Measurements from ENCODE around the gene C3orf18.
"Not testable (repeated sequence)": the region's sequence is repeated elsewhere in the genome, so short reads cannot be mapped to it uniquely, and the experiment has no call there.

C3orf18 gene

GRCh38 chr3:50519471-50520089 lies 48.0 kb downstream of the C3orf18 start:
- peak; percentile 25 for DNase-seq

DNA sequence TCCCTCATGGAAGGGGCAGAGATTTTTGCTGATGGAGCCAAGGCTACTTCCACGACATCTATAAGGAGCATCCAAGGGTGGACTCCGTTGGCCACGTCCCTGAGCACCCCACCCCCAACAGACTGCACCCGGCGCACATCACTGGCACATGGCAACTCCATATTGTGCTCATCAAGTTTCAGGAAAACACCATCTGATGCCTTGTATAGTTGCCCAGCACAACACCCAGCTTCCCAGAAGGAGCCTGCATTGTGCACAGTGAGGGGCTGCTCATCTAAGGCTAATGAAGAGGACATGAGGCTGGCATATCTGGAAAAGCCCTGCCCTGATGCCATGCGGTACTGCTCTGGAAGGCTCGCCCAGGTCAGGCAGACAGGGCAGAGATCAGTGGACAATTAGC lies 49.1 kb downstream of the C3orf18 start:
- DNase-seq: no peak

DNA sequence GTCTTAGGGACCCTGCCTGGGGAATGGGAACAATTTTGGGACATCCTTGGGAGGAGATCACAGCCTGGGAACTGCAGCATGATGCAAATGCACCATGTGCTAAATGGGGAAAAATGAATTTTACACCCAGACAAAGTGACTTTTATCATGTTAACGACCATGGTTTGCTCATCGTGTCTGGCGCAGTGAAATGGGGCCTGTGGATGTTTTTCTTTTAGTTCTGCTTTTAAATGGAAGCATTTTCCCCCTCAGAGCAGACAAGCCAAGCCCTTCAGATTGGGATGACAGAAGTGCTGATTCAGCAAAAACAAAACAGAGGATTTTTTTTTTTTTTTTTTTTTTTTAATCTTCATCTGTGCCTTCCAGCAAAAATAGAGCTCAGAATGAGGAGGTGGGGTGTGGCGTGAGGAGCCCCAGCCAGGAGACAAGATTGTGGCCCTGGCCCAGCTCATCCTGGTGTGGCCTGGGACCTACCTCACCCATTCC lies 49.8 kb downstream of the C3orf18 start:
- no peak for DNase-seq

DNA sequence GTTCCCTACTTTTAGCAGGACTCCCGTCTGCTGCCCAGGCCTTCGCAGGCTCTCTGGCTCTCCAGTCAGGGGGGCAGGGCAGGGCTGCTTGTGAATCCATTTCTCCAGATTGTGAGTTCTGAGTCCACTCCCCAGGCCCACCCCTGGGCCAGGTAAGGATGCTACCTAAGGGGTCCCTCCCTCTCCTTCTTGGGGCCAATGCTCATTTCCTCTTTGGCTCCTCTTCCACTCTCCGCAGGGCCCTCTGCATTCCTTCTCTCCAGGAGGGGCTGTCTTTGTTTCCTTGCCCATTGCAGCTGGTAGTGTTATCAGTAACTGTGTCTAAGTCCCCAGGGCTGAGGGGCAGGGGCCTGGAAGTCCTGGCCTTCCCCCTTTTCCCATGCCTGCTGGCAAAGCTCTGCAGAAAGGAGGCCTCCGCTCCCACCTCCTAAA lies 51.1 kb downstream of the C3orf18 start:
- no peak for DNase-seq

GRCh38 chr3:50515565-50516439 lies 51.7 kb downstream of the C3orf18 start:
- no peak for DNase-seq

DNA sequence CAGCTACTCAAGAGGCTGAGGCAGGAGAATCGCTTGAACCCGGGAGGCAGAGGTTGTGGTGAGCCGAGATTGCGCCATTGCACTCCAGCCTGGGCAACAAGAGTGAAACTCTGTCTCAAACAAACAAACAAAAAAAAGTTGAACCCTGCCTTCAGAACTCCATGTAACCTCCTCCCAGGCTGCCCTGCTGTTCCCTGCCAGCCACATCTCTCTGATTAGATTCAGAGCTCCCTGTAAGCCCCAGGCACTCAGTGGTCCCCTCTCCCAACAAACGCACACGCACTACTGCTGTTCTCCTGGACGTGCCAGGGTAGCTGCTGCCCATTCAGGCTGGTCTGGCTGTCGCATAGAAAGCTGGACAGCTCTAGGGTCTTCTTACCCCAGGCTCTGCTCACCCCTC lies 54.6 kb downstream of the C3orf18 start:
- not testable (repeated sequence) for DNase-seq

- DNase-seq: no peak
These were observed 55.4 kb downstream of the C3orf18 start for GRCh38 chr3:50512131-50512530.

- DNase-seq: no peak
These were observed 57.2 kb downstream of the C3orf18 start for GRCh38 chr3:50510325-50510724.

- DNase-seq: no peak
These were observed 57.8 kb downstream of the C3orf18 start for GRCh38 chr3:50509715-50510114.

DNA sequence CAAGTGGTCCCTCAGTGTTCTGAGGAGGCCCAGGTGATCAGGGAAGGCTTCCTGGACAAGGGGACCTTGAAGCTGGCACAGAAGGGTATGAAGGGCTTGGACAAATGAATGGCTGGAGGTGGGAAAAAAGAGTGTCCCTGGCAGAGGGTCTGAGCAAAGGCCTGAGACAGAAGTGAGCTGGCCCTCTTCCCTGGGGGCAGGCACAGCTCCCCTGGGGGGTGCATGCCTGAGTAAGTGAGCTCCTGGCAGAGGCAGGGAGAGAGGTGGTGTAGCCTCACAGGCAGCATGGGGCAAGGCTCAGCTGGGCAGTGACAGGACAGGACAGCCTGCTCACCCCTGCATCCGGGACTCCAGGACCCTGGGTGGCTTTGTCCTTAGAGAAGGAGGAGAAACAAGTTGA lies 58.7 kb downstream of the C3orf18 start:
- no peak for DNase-seq

Data from NCI-H1092 (cell line).